Heart left ventricle (tissue), 16 donors: ENCODE results near the gene CPNE2. TPM values are rescaled to one million over a fixed set of nuclear protein-coding genes. Genes with fewer than 3 reads are reported as not detected.

Source experiments
- ATAC-seq, 4 donors: fragments of 200-7000 bp; cut with Tn5 transposase; one replicate each; pipeline ENCODE4 v1.9.1; 2020 to 2022; ENCODE audit warnings: moderate library complexity in 4 of 4, mild to moderate bottlenecking in 3 of 4, moderate number of reproducible peaks in 1 of 4
- DNase-seq, 5 donors: peaks; one replicate each; pipeline ENCODE4 v3.0.0-alpha.2; 2020
- H3K27ac ChIP-seq, 12 donors: fragments of 200-600 bp; sonication (generic) in 4 of 12; one replicate each; pipeline versions ENCODE4 v1.5.0 to v1.8.0; 2016 to 2022; ENCODE audit warnings: mild to moderate bottlenecking in 2 of 12
- H3K27me3 ChIP-seq, 9 donors: fragments of 200-600 bp; sonication (generic) in 2 of 9; one replicate each; pipeline versions ENCODE4 v1.5.1 to v1.8.0; 2016 to 2022; ENCODE audit warnings: mild to moderate bottlenecking in 3 of 9
- H3K36me3 ChIP-seq, 9 donors: fragments of 200-600 bp; sonication (generic) in 2 of 9; one replicate each; pipeline versions ENCODE4 v1.5.0 to v1.8.0; 2018 to 2022; ENCODE audit warnings: mild to moderate bottlenecking in 2 of 9
- H3K4me1 ChIP-seq, 12 donors: fragments of 200-600 bp; sonication (generic) in 4 of 12; one replicate each; pipeline versions ENCODE4 v1.5.0 to v1.8.0; 2016 to 2022; ENCODE audit warnings: mild to moderate bottlenecking in 3 of 12
- H3K4me3 ChIP-seq, 12 donors: fragments of 200-600 bp; sonication (generic) in 4 of 12; one replicate each; pipeline versions ENCODE4 v1.5.0 to v1.8.0; 2017 to 2022; ENCODE audit warnings: mild to moderate bottlenecking in 9 of 12, moderate library complexity in 4 of 12
- H3K9me3 ChIP-seq, 12 donors: fragments of 200-600 bp; sonication (generic) in 4 of 12; one replicate each; pipeline versions ENCODE4 v1.5.0 to v1.8.0; 2016 to 2022; ENCODE audit warnings: mild to moderate bottlenecking in 1 of 12
- CTCF ChIP-seq, 12 donors: fragments of 200-600 bp; sonication (generic) in 4 of 12; IDR thresholded peaks; one replicate each; pipeline versions ENCODE4 v1.5.0 to v1.8.0; 2018 to 2022; ENCODE audit warnings: antibody characterized with exemption in 12 of 12, mild to moderate bottlenecking in 5 of 12
- POLR2A ChIP-seq, 2 donors: fragments of 450-650 bp; IDR thresholded peaks; one replicate each; pipeline ENCODE4 v1.6.1; 2017; ENCODE audit warnings: antibody characterized with exemption in 2 of 2, mild to moderate bottlenecking in 2 of 2, moderate library complexity in 2 of 2
- WGBS, 4 donors: extraction: QIAGEN DNeasy Blood & Tissue Kit in 2 of 4; methylation state at CpG; one replicate each; pipeline versions ENCODE4 v1.1.5 to v1.1.7; 2013 to 2018; 5-methylcytosine and 5-hydroxymethylcytosine counted together
- intact Hi-C, 10 donors: fragments of 100-400 bp; cut with DNase I; formaldehyde crosslinking; loops; one replicate each; pipeline versions ENCODE4 v1.11.1 to v1.14.2; 2022
- polyA plus RNA-seq, 2 donors: library from polyadenylated mRNA; stranded (reverse); fragments of 200-250 nt; gene quantifications; one replicate each; pipeline ENCODE4 v1.2.3, GENCODE V29; 2013
- total RNA-seq, 9 donors: library from RNA; depleted of rRNA in 2 of 9; stranded (reverse); fragments of >200 nt in 2 of 9; fragmentation: NEBNext Ultra II Directional in 3 of 9; extraction: Animal tissue kit (Norgen Biotek cat#: 25700) in 3 of 9; gene quantifications; one replicate each; pipeline versions ENCODE4 v1.1.0 to v1.2.4, GENCODE V29; 2016 to 2023
- donor health status: ischemic (EF 13 %, LVEDD 7.1; RV severe dilation, severe dysfunction).
- donor health status: healthy with polysubstance abuse.
- donor health status: DM: no; HTN: yes; CAD: no.
- donor health status: DM: no; HTN: no; CAD: no.
- donor health status: ischemic (EF 25% LVEDD 6.9; RV normal size, moderate dysfunction).
- donor health status: ischemic (EF 25% LVEDD 5.7; RV mildly dilated, moderate dysfunction).
- donor health status: healthy.
- donor health status: DM: yes; HTN: yes; CAD: no.
- donor health status: ischemic (EF 35%, LVEDD 5.7; RV mildly dilated, moderate dysfunction).
- donor health status: nonischemic (EF 11% LVEDD 7.7; RV severe dilation, severe dysfunction).
- donor health status: DM: yes; HTN: yes; CAD: no.
- donor health status: PGD.
- donor health status: ischemic (EF 29% LVEDD 5.4; RV normal size, mild dysfunction).
- donor health status: nonischemic (EF 23%, LVEDD 6.1; RV moderate dilation, normal function).

The CPNE2 gene
- total and polyA plus RNA-seq, 11 donors, result 7.2 to 23.6 (median 14.0) TPM

- no peak for TF ChIP-seq CTCF (IDR thresholded peaks at IDR 0.05)
- TF ChIP-seq POLR2A (IDR thresholded peaks at IDR 0.05), result no peak
- Histone ChIP-seq H3K27me3 (no peaks in the 10 kb centered on the region), H3K27ac (no peak overlapping the region), H3K4me1 (peaks cover 9 to 67% (median 33%) of the 10 kb centered on the region in 12 donors), H3K36me3 (peaks cover 0 to 12% (median 0%) of the 10 kb centered on the region in 9 donors), H3K9me3 (no peaks in the 10 kb centered on the region), H3K4me3 (no peak overlapping the region)
- ATAC-seq, result no peak
- WGBS, 4 donors, result 91 to 96% (median 92%) methylated on average over 3 of the region's 3 CpGs
- DNase-seq, result no peak
- intact Hi-C loops, result loop anchor here in 1 of 10 donors (5.0 kb wide), 1 partner anchor 45 kb away; no protein-coding TSS in a partner anchor
Measured at GRCh38 chr16:57192146-57192545, 99.8 kb downstream of the CPNE2 start.

- Histone ChIP-seq H3K4me1 (peaks cover 2 to 59% (median 27%) of the 10 kb centered on the region in 12 donors), H3K27ac (no peak overlapping the region), H3K36me3 (peaks cover 0 to 12% (median 0%) of the 10 kb centered on the region in 9 donors), H3K9me3 (no peaks in the 10 kb centered on the region), H3K4me3 (no peak overlapping the region), H3K27me3 (no peaks in the 10 kb centered on the region)
- intact Hi-C loops, result loop anchor here in 1 of 10 donors (5.0 kb wide), 1 partner anchor 44 kb away; no protein-coding TSS in a partner anchor
- DNase-seq, result no peak
- ATAC-seq, result no peak
- TF ChIP-seq POLR2A (IDR thresholded peaks at IDR 0.05) (no peak), CTCF (IDR thresholded peaks at IDR 0.05) (no peak)
- WGBS, 4 donors, result 77 to 87% (median 87%) methylated on average over 7 of the region's 7 CpGs
Measured at GRCh38 chr16:57192720-57193486, 100.5 kb downstream of the CPNE2 start.

GRCh38 chr16:57194512-57194911 is 102.1 kb downstream of the CPNE2 start:
- peaks cover 0 to 9% (median 0%) of the 10 kb centered on the region in 9 donors for H3K36me3 ChIP-seq
- peaks cover 0 to 50% (median 22%) of the 10 kb centered on the region in 12 donors for H3K4me1 ChIP-seq
- no peaks in the 10 kb centered on the region for H3K27me3 ChIP-seq
- TF ChIP-seq CTCF (IDR thresholded peaks at IDR 0.05) (no peak), POLR2A (IDR thresholded peaks at IDR 0.05) (no peak)
- intact Hi-C loops, result loop anchor here in 1 of 10 donors (5.0 kb wide), 1 partner anchor 43 kb away; no protein-coding TSS in a partner anchor
- H3K27ac ChIP-seq, result peak overlapping the region in 2 of 12 donors; percentile 18 to 34
- ATAC-seq, result peak in 3 of 4 donors; percentile 61 to 90 (median 64)
- H3K9me3 ChIP-seq, result no peaks in the 10 kb centered on the region
- no peak overlapping the region for H3K4me3 ChIP-seq
- no peak for DNase-seq

- H3K4me3 ChIP-seq, result no peak overlapping the region
- WGBS, 4 donors, result 55 to 75% (median 62%) methylated on average over 4 of the region's 4 CpGs
- intact Hi-C loops, result no loop called here
- ATAC-seq (no peak), DNase-seq (no peak)
- peaks cover 0 to 33% (median 14%) of the 10 kb centered on the region in 12 donors for H3K4me1 ChIP-seq
- no peak overlapping the region for H3K27ac ChIP-seq
- TF ChIP-seq POLR2A (IDR thresholded peaks at IDR 0.05) (no peak), CTCF (IDR thresholded peaks at IDR 0.05) (no peak)
- no peaks in the 10 kb centered on the region for H3K36me3 ChIP-seq
- H3K9me3 ChIP-seq, result no peaks in the 10 kb centered on the region
- no peaks in the 10 kb centered on the region for H3K27me3 ChIP-seq
Measured at GRCh38 chr16:57196286-57196685, 103.9 kb downstream of the CPNE2 start.
